Breast epithelium (tissue), 4 donors: ENCODE measurements around the gene GPR87. TPM values are rescaled to one million over a fixed set of nuclear protein-coding genes. Genes with fewer than 3 reads are reported as not detected.
A peak's percentile ranks its signal among the peaks of the same experiment; 100 is the strongest.

Experiments used
- DNase-seq, 2 donors: peaks; one replicate each; pipeline ENCODE4 v3.0.0-alpha.2; 2019; ENCODE audit warnings: low spot score in 2 of 2
- H3K27ac ChIP-seq, 2 donors: fragments of 200-600 bp; sonication (generic) in 1 of 2; one replicate each; pipeline ENCODE4 v1.5.1; 2016 to 2019; ENCODE audit warnings: mild to moderate bottlenecking in 1 of 2
- H3K27me3 ChIP-seq, 2 donors: fragments of 200-600 bp; sonication (generic) in 1 of 2; one replicate each; pipeline versions ENCODE4 v1.5.1 to v1.6.0; 2017 to 2019; ENCODE audit warnings: control low read depth in 1 of 2, mild to moderate bottlenecking in 1 of 2
- H3K36me3 ChIP-seq: fragments of 200-600 bp; one replicate; pipeline ENCODE4 v1.5.1; 2019
- H3K4me1 ChIP-seq, 2 donors: fragments of 200-600 bp; sonication (generic); one replicate each; pipeline ENCODE4 v1.5.1; 2016 to 2019; ENCODE audit warnings: control low read depth in 1 of 2
- H3K4me3 ChIP-seq, 3 donors: fragments of 200-600 bp; sonication (generic); 1 replicate in 2 of 3; 2 replicates in 1 of 3; pipeline ENCODE4 v1.5.1; 2016 to 2019; ENCODE audit warnings: mild to moderate bottlenecking in 3 of 3, moderate library complexity in 2 of 3
- H3K9me3 ChIP-seq, 2 donors: fragments of 200-600 bp; sonication (generic) in 1 of 2; one replicate each; pipeline ENCODE4 v1.5.1; 2016 to 2019; ENCODE audit warnings: control low read depth in 1 of 2
- CTCF ChIP-seq, 3 donors: fragments of 450-650 bp; IDR thresholded peaks; one replicate each; pipeline ENCODE4 v1.5.1; 2016 to 2017; ENCODE audit warnings: antibody characterized with exemption in 3 of 3, mild to moderate bottlenecking in 3 of 3, moderate library complexity in 3 of 3
- POLR2A ChIP-seq: fragments of 450-650 bp; IDR thresholded peaks from one replicate; pipeline ENCODE4 v1.6.1; 2016; ENCODE audit warnings: antibody characterized with exemption, mild to moderate bottlenecking, moderate library complexity
- POLR2AphosphoS5 ChIP-seq, 3 donors: sonication (generic); formaldehyde crosslinking; IDR thresholded peaks; one replicate each; pipeline ENCODE4 v1.6.1; 2017; ENCODE audit warnings: antibody characterized with exemption in 3 of 3
- intact Hi-C: fragments of 100-400 bp; cut with DNase I; formaldehyde crosslinking; loops from one replicate; pipeline ENCODE4 v1.15.1; 2023; ENCODE audit warnings: low total_unique reads
- total RNA-seq, 3 donors: library from RNA; depleted of rRNA; stranded (reverse); fragments of >200 nt; gene quantifications; one replicate each; pipeline ENCODE4 v1.1.0, GENCODE V29; 2016

GPR87 gene
- total RNA-seq, 3 donors from 2014 or later = 2.6 to 3.4 TPM; not detected in 1

GRCh38 chr3:151314137-151314536 lies 2.5 kb downstream of the GPR87 start:
- Histone ChIP-seq H3K36me3 (no peaks in the 10 kb centered on the region), H3K9me3 (no peaks in the 10 kb centered on the region), H3K27me3 (no peaks in the 10 kb centered on the region), H3K4me1 (no peaks in the 10 kb centered on the region), H3K27ac (no peak overlapping the region), H3K4me3 (no peak overlapping the region)
- TF ChIP-seq POLR2AphosphoS5 (IDR thresholded peaks at IDR 0.05) (no peak), POLR2A (no peak), CTCF (IDR thresholded peaks at IDR 0.05) (no peak)
- no peak for DNase-seq
- intact Hi-C loops = no loop called here

DNA sequence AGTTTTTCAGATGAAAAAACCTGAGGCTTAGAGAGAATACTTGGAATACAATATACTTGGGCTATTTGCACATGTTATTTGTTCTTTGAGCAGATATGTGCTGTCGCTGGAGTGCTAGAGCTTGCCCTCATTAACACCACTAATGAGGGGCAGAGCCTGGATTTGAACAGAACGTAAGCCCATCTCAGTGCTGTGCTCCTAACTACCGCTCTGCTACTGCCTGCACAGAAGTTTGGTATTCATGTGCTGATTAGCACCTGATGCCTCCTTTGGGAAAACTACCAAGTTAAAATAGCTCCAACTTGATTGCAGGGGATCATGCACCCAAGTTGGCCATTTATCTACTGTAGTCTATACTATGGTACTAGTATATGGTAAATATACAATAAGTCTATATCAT lies 3.6 kb downstream of the GPR87 start:
- no peak overlapping the region for H3K4me3 ChIP-seq
- intact Hi-C loops = no loop called here
- H3K36me3 ChIP-seq = no peaks in the 10 kb centered on the region
- DNase-seq = no peak
- H3K27ac ChIP-seq = no peak overlapping the region
- no peaks in the 10 kb centered on the region for H3K4me1 ChIP-seq
- TF ChIP-seq POLR2AphosphoS5 (IDR thresholded peaks at IDR 0.05) (no peak), CTCF (IDR thresholded peaks at IDR 0.05) (no peak), POLR2A (no peak)
- no peaks in the 10 kb centered on the region for H3K27me3 ChIP-seq
- no peaks in the 10 kb centered on the region for H3K9me3 ChIP-seq

DNA sequence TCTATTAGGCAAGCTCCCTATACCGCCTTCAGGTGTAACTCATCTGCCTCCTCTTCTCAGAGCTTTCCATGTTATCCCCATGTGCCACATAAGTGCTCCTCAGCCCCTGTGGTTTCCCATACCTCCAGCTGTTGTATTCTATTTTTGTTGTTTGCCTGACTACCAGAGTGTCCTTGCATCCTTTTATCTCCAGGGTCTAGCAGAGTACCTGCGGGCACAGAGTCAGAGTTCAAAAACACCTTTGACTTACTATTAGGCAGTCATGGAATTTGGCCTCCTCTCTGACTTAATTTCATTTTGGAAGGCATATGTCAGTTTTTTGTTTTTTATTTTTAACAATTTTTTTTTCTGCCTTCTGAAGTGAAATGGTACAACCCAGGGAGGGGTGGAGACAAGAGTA lies 7.1 kb downstream of the GPR87 start:
- H3K9me3 ChIP-seq = no peaks in the 10 kb centered on the region
- H3K4me1 ChIP-seq = peaks cover 0 to 8% of the 10 kb centered on the region in 2 donors
- no peaks in the 10 kb centered on the region for H3K36me3 ChIP-seq
- no peak overlapping the region for H3K4me3 ChIP-seq
- H3K27ac ChIP-seq = no peak overlapping the region
- no peaks in the 10 kb centered on the region for H3K27me3 ChIP-seq
- TF ChIP-seq POLR2A (no peak), CTCF (IDR thresholded peaks at IDR 0.05) (no peak), POLR2AphosphoS5 (IDR thresholded peaks at IDR 0.05) (no peak)
- DNase-seq = no peak
- intact Hi-C loops = no loop called here

GRCh38 chr3:151307583-151308488 lies 8.8 kb downstream of the GPR87 start:
- Histone ChIP-seq H3K36me3 (no peaks in the 10 kb centered on the region), H3K27ac (no peak overlapping the region), H3K4me1 (peaks cover 0 to 8% of the 10 kb centered on the region in 2 donors), H3K9me3 (no peaks in the 10 kb centered on the region), H3K27me3 (no peaks in the 10 kb centered on the region), H3K4me3 (no peak overlapping the region)
- DNase-seq = no peak
- intact Hi-C loops = no loop called here
- no peak for TF ChIP-seq POLR2AphosphoS5 (IDR thresholded peaks at IDR 0.05)
- no peak for TF ChIP-seq POLR2A
- TF ChIP-seq CTCF (IDR thresholded peaks at IDR 0.05) = no peak

DNA sequence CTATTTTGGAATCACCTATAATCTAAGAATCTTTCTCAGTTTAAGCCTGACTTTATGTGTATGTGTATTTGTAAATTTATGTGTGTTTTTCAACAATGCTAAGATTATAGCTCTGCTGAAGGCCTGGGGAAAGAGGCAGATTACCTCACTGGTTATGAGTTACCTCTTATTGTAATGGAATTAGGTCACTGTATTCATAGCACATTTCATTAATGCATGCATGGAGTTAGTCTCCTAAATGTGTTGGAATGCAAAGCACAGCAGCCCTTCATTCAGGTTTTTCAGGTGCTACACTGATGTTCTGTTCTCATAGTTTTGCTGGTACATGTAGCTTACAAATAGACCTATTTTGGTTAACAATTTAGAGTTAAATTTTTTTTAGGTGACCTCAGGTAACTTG lies 9.5 kb downstream of the GPR87 start:
- Histone ChIP-seq H3K27me3 (no peaks in the 10 kb centered on the region), H3K27ac (peak overlapping the region in 1 of 2 donors; percentile 90), H3K4me1 (peaks cover 0 to 8% of the 10 kb centered on the region in 2 donors), H3K9me3 (no peaks in the 10 kb centered on the region), H3K36me3 (no peaks in the 10 kb centered on the region), H3K4me3 (no peak overlapping the region)
- intact Hi-C loops = no loop called here
- TF ChIP-seq CTCF (IDR thresholded peaks at IDR 0.05) (no peak), POLR2A (no peak), POLR2AphosphoS5 (IDR thresholded peaks at IDR 0.05) (no peak)
- DNase-seq = no peak
